ENCODE measurements around the gene MT1M.

Gene MT1M

GRCh38 chr16:56679078-56679730, 46.7 kb downstream of the MT1M start:
- DNase-seq = no peak

- peak; percentile 19 for DNase-seq
Measured at GRCh38 chr16:56679818-56680217, 47.4 kb downstream of the MT1M start.

GRCh38 chr16:56681939-56682702, 49.7 kb downstream of the MT1M start, which contains the start of gene MT1X:
MT1X (plus strand) TSS chr16:56682470; CDS start chr16:56682541, 71 bp downstream.
- DNase-seq = peak; percentile 84

GRCh38 chr16:56682703-56683397, 50.4 kb downstream of the MT1M start:
- DNase-seq = no peak
